Lung (tissue), 12 donors: Measurements from ENCODE around the gene ADAM33. TPM values are rescaled to one million over a fixed set of nuclear protein-coding genes. Genes with fewer than 3 reads are reported as not detected.
A peak's percentile ranks its signal among the peaks of the same experiment; 100 is the strongest.

Experiments used
- ATAC-seq: fragments of 200-7000 bp; cut with Tn5 transposase; one replicate; pipeline ENCODE4 v1.9.1; 2020; ENCODE audit warnings: moderate number of reproducible peaks; ENCODE audit not compliant: insufficient read depth, low FRiP score
- DNase-seq, 3 donors: peaks; one replicate each; pipeline ENCODE4 v3.0.0-alpha.2; 2013 to 2017
- H3K27ac ChIP-seq, 2 donors: one replicate each; pipeline ENCODE4 v1.5.1; 2013; ENCODE audit warnings: mild to moderate bottlenecking in 2 of 2, moderate library complexity in 2 of 2, control low read depth in 1 of 2, inconsistent platforms in 1 of 2, low read depth in 1 of 2, low read length in 1 of 2
- H3K27me3 ChIP-seq, 3 donors: one replicate each; pipeline ENCODE4 v1.5.1; 2013; ENCODE audit warnings: low read length in 2 of 3; ENCODE audit not compliant: control insufficient read depth in 3 of 3, insufficient read depth in 3 of 3
- H3K36me3 ChIP-seq, 4 donors: one replicate each; pipeline ENCODE4 v1.5.1; 2013; ENCODE audit warnings: low read length in 4 of 4, mild to moderate bottlenecking in 1 of 4, moderate library complexity in 1 of 4; ENCODE audit not compliant: control insufficient read depth in 4 of 4, insufficient read depth in 4 of 4
- H3K4me1 ChIP-seq, 5 donors: one replicate each; pipeline ENCODE4 v1.5.1; 2013; ENCODE audit warnings: low read length in 5 of 5, mild to moderate bottlenecking in 2 of 5, moderate library complexity in 1 of 5; ENCODE audit not compliant: control insufficient read depth in 5 of 5, insufficient read depth in 5 of 5
- H3K4me3 ChIP-seq: one replicate; pipeline ENCODE4 v1.5.1; 2013; ENCODE audit warnings: mild to moderate bottlenecking, control low read depth, moderate library complexity
- H3K9ac ChIP-seq, 2 donors: one replicate each; pipeline ENCODE4 v1.5.1; 2013; ENCODE audit warnings: low read length in 2 of 2, control low read depth in 1 of 2; ENCODE audit not compliant: insufficient read depth in 1 of 2
- H3K9me3 ChIP-seq, 4 donors: one replicate each; pipeline ENCODE4 v1.5.1; 2013; ENCODE audit warnings: low read length in 3 of 4, mild to moderate bottlenecking in 1 of 4, moderate library complexity in 1 of 4; ENCODE audit not compliant: control insufficient read depth in 4 of 4, insufficient read depth in 3 of 4
- WGBS, 2 donors: extraction: QIAGEN DNeasy Blood & Tissue Kit; methylation state at CpG; one replicate each; pipeline ENCODE4 v1.1.7; 2013; 5-methylcytosine and 5-hydroxymethylcytosine counted together
- polyA plus RNA-seq, 2 donors: library from polyadenylated mRNA; stranded (reverse); fragments of 200-250 nt; gene quantifications; one replicate each; pipeline ENCODE4 v1.2.1, GENCODE V29; 2013
- total RNA-seq, 2 donors: library from RNA; depleted of rRNA in 1 of 2; stranded (reverse); fragments of >200 nt in 1 of 2; gene quantifications; one replicate each; pipeline ENCODE4 v1.2.1, GENCODE V29; 2014 to 2021
- TF ChIP-seq, protein P1 (sequence below): IDR thresholded peaks from 2 replicates; pipeline ENCODE4 v1.5.1; 2012; ENCODE audit warnings: mild to moderate bottlenecking; ENCODE audit errors: control extremely low read depth, extremely low read depth
- donor health status: control.
- donor health status: control.
- donor health status: Bipolar disorder and iron deficiency.
- donor health status: healthy.
- donor health status: DM: yes; HTN: yes; CAD: no.

The ADAM33 gene
- total and polyA plus RNA-seq, 4 donors: 3.2 to 16.4 (median 8.1) TPM

DNA sequence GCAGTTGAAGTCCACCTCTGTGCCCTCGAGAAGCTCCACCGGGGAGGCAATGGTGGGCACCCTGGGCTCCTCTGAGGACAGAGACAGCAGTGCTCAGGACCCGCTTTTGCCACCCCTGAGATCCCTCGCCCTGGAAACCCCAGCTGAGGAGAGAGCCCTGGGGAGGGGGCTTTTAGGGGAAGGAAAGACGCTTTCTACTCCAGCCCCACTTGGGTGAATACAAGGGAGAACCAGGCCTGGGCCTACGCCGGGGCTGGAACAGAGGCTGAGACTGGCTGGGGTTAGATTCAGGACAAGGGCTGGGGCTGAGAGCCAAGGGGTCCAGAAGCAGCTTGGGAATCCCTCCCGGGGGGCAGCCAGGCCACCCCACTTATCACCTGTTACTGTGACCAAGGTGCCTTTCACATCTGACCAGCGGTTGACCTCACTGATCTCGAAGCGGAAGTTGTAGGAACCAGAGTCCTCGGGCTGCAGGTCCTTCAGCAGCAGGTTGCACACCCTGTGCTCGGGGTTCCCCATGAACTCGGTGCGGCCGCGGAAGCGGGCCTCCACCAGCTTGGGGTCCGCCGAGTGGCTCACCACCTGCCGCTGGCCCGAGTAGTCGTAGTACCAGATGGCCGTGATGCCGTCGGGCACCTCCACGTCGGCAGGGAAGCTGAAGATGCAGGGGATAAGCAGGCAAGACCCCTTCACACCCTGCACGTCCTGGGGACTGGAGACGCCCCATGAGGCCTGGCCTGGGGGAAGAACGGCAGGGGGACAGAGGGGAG lies 24.3 kb upstream of the ADAM33 start:
- H3K27ac ChIP-seq: no peak overlapping the region
- H3K9me3 ChIP-seq: no peaks in the 10 kb centered on the region
- no peak overlapping the region for H3K4me3 ChIP-seq
- TF ChIP-seq, protein P1, sequence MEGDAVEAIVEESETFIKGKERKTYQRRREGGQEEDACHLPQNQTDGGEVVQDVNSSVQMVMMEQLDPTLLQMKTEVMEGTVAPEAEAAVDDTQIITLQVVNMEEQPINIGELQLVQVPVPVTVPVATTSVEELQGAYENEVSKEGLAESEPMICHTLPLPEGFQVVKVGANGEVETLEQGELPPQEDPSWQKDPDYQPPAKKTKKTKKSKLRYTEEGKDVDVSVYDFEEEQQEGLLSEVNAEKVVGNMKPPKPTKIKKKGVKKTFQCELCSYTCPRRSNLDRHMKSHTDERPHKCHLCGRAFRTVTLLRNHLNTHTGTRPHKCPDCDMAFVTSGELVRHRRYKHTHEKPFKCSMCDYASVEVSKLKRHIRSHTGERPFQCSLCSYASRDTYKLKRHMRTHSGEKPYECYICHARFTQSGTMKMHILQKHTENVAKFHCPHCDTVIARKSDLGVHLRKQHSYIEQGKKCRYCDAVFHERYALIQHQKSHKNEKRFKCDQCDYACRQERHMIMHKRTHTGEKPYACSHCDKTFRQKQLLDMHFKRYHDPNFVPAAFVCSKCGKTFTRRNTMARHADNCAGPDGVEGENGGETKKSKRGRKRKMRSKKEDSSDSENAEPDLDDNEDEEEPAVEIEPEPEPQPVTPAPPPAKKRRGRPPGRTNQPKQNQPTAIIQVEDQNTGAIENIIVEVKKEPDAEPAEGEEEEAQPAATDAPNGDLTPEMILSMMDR: no peak
- DNase-seq (no peak), ATAC-seq (no peak)
- H3K27me3 ChIP-seq: no peaks in the 10 kb centered on the region
- WGBS, 2 donors: 95 to 97% methylated on average over 31 of the region's 31 CpGs
- peaks cover 0 to 7% (median 0%) of the 10 kb centered on the region in 5 donors for H3K4me1 ChIP-seq
- no peak overlapping the region for H3K9ac ChIP-seq
- H3K36me3 ChIP-seq: no peaks in the 10 kb centered on the region

DNA sequence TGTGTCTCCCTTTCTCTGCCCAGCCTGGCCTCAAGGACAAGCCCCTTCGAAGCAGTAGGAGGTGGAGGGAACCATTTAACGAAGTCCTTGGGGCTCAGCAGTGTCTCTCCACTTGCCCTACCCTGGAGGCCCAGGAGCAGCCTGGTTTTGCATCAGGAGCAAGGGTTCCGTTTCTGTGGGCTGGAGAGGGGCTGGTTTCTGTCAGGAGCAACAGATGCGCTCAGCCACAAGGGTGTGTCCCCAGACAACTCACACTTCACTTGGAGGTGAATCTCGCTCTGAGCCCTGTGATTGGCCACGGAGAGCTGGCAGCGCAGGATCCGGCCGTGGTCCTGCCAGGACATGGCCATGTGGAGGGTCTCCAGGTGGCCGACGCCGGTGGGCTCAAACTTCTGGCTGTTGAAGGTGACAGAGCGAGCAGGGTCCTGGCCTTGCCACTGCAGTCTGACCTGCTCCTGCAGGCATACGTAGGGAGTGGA lies 23.7 kb upstream of the ADAM33 start:
- H3K9me3 ChIP-seq: no peaks in the 10 kb centered on the region
- H3K36me3 ChIP-seq: no peaks in the 10 kb centered on the region
- no peak for ATAC-seq
- WGBS, 2 donors: 84 to 87% methylated on average over 14 of the region's 14 CpGs
- H3K27ac ChIP-seq: no peak overlapping the region
- peaks cover 0 to 4% (median 0%) of the 10 kb centered on the region in 5 donors for H3K4me1 ChIP-seq
- no peaks in the 10 kb centered on the region for H3K27me3 ChIP-seq
- TF ChIP-seq, protein P1: no peak
- DNase-seq: no peak
- no peak overlapping the region for H3K9ac ChIP-seq
- no peak overlapping the region for H3K4me3 ChIP-seq

DNA sequence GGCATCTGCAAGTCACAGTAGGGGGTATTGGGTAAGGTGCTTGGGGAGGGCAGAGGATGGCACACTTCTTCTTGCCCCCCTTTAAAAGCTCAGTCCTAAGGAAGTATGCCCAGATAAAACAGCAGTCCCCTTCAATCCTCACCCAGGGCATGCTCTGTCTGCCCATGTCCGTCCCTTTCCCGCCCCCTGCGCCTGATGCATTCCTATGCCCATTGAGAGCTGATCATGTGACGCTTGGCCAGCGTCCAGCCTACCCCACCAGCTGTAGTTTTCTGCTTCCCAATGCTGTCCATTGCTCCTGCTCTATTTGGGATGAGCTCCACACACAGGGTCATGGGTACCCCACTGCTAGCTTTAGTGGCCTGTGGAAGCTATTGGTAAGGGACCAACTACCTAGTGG lies 22.3 kb upstream of the ADAM33 start:
- Histone ChIP-seq H3K4me1 (no peaks in the 10 kb centered on the region), H3K27ac (no peak overlapping the region), H3K4me3 (no peak overlapping the region), H3K36me3 (no peaks in the 10 kb centered on the region), H3K9ac (no peak overlapping the region), H3K27me3 (no peaks in the 10 kb centered on the region), H3K9me3 (no peaks in the 10 kb centered on the region)
- no peak for ATAC-seq
- peak in 1 of 3 donors; percentile 33 for DNase-seq
- 77 to 81% methylated on average over 5 of the region's 5 CpGs for WGBS, 2 donors
- TF ChIP-seq, protein P1: no peak
